MM.1S (cell line): ENCODE results near the gene GOLGA6A.

Source experiments
- DNase-seq: peaks from one replicate; pipeline ENCODE4 v3.0.0-alpha.2; 2015
- H2AFZ ChIP-seq: fragments of 300-600 bp; sonication (generic); 2 replicates; pipeline ENCODE4 v1.6.0; 2016; ENCODE audit warnings: antibody characterized with exemption, low read length
- H3F3A ChIP-seq: fragments of 300-600 bp; sonication (generic); 2 replicates; pipeline ENCODE4 v1.6.1; 2016; ENCODE audit warnings: mild to moderate bottlenecking, antibody characterized with exemption, low read length, moderate library complexity, mixed read lengths; ENCODE audit not compliant: insufficient read depth
- H3K27ac ChIP-seq: fragments of 300-600 bp; sonication (generic); 2 replicates; pipeline ENCODE4 v1.5.1; 2016; ENCODE audit warnings: mild to moderate bottlenecking, low read length
- H3K27me3 ChIP-seq: fragments of 300-600 bp; sonication (generic); replicated peaks from 2 replicates; pipeline ENCODE4 v1.6.0; 2016; ENCODE audit warnings: low read length; ENCODE audit not compliant: insufficient read depth
- H3K36me3 ChIP-seq: fragments of 300-600 bp; sonication (generic); replicated peaks from 2 replicates; pipeline ENCODE4 v1.6.1; 2016; ENCODE audit warnings: mild to moderate bottlenecking, low read length, mixed read lengths; ENCODE audit not compliant: insufficient read depth
- H3K4me1 ChIP-seq: fragments of 300-600 bp; sonication (generic); 2 replicates; pipeline ENCODE4 v1.6.1; 2016; ENCODE audit warnings: low read length, mixed read lengths
- H3K4me2 ChIP-seq: fragments of 300-600 bp; sonication (generic); 2 replicates; pipeline ENCODE4 v1.6.0; 2016; ENCODE audit warnings: low read depth, low read length
- H3K4me3 ChIP-seq: fragments of 300-600 bp; sonication (generic); 2 replicates; pipeline ENCODE4 v1.5.1; 2016; ENCODE audit warnings: low read length, mixed read lengths
- H3K79me2 ChIP-seq: fragments of 300-600 bp; sonication (generic); 2 replicates; pipeline ENCODE4 v1.6.1; 2016; ENCODE audit warnings: mixed run types, low read length, mixed read lengths
- H3K9ac ChIP-seq: fragments of 300-600 bp; sonication (generic); 2 replicates; pipeline ENCODE4 v1.6.1; 2016; ENCODE audit warnings: low read length, mixed read lengths
- H3K9me2 ChIP-seq: fragments of 300-600 bp; sonication (generic); replicated peaks from 2 replicates; pipeline ENCODE4 v1.6.1; 2016; ENCODE audit warnings: mild to moderate bottlenecking, low read length, mixed read lengths; ENCODE audit not compliant: insufficient read depth
- H3K9me3 ChIP-seq: fragments of 300-600 bp; sonication (generic); replicated peaks from 2 replicates; pipeline ENCODE4 v1.6.1; 2016; ENCODE audit warnings: mild to moderate bottlenecking, low read length, mixed read lengths; ENCODE audit not compliant: insufficient read depth
- H4K20me1 ChIP-seq: fragments of 300-600 bp; sonication (generic); 2 replicates; pipeline ENCODE4 v1.6.1; 2016; ENCODE audit warnings: mild to moderate bottlenecking, low read length, moderate library complexity, mixed read lengths; ENCODE audit not compliant: insufficient read depth
- EZH2 ChIP-seq: fragments of 300-600 bp; sonication (generic); optimal IDR thresholded peaks from 2 replicates; pipeline ENCODE3; 2017; ENCODE audit warnings: low read depth, mild to moderate bottlenecking, antibody characterized with exemption, low read length, mixed read lengths
- EZH2phosphoT487 ChIP-seq: fragments of 300-600 bp; sonication (generic); IDR thresholded peaks from 2 replicates; pipeline ENCODE4 v1.6.1; 2018; ENCODE audit warnings: antibody characterized with exemption, low read length
- TF ChIP-seq, protein P1 (sequence below): fragments of 300-600 bp; sonication (generic); IDR thresholded peaks from 2 replicates; pipeline ENCODE4 v1.5.1; 2016; ENCODE audit warnings: antibody characterized with exemption, low read length, mixed read lengths

GOLGA6A gene

DNA sequence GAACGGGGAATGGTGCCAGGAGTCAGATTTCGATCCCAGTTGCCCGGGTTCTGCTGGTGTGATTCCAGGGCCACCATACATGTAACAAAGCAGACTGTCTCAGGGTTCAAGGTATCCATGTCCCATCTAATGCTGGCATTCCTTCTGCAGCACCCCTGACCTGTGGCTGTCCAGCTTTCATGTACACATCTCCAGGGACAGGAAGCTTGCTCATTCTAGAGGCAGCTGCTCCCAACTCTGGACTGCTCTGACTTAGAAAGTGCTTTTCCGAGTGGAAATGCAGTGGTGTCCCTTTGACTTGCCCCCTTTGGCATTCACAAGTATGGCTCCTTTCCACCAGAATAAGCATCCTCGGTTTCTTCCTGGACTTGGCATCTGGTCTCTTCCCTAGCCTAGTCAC lies 56.9 kb downstream of the GOLGA6A start:
- Histone ChIP-seq H3K36me3 (no peaks in the 10 kb centered on the region; the same call in 1 of the 2 replicates), H3K4me2 (no peak overlapping the region)

DNA sequence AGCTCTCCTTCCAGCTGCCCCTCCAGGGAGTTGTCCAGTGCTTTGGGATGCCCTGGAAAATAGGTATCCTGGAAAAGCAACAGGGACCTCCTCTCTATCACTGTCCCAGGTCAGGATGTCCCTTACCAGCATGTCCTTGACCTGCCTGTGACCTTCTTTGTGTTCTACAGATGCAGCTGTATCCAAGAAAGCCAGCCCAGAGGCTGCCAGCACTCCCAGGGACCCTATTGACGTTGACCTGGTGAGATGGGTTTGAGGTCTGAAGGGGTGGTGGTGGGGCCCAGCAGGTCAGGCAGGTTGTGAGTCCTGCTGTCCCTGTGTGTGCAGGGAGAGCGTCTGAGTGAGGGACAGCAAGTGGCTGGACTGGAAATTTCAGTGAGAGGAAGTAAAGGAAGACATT lies 57.7 kb downstream of the GOLGA6A start:
- Histone ChIP-seq H3K36me3 (no peaks in the 10 kb centered on the region; the same call in 1 of the 2 replicates), H2AFZ (no peak overlapping the region), H3K9me2 (no peaks in the 10 kb centered on the region), H3K79me2 (peaks cover 22% of the 10 kb centered on the region), H3K9ac (no peak overlapping the region), H3K4me1 (no peaks in the 10 kb centered on the region), H3F3A (no peaks in the 10 kb centered on the region), H4K20me1 (no peaks in the 10 kb centered on the region), H3K4me2 (no peak overlapping the region), H3K9me3 (no peaks in the 10 kb centered on the region), H3K27me3 (no peaks in the 10 kb centered on the region), H3K27ac (no peak overlapping the region), H3K4me3 (no peak overlapping the region)
- TF ChIP-seq, protein P1, sequence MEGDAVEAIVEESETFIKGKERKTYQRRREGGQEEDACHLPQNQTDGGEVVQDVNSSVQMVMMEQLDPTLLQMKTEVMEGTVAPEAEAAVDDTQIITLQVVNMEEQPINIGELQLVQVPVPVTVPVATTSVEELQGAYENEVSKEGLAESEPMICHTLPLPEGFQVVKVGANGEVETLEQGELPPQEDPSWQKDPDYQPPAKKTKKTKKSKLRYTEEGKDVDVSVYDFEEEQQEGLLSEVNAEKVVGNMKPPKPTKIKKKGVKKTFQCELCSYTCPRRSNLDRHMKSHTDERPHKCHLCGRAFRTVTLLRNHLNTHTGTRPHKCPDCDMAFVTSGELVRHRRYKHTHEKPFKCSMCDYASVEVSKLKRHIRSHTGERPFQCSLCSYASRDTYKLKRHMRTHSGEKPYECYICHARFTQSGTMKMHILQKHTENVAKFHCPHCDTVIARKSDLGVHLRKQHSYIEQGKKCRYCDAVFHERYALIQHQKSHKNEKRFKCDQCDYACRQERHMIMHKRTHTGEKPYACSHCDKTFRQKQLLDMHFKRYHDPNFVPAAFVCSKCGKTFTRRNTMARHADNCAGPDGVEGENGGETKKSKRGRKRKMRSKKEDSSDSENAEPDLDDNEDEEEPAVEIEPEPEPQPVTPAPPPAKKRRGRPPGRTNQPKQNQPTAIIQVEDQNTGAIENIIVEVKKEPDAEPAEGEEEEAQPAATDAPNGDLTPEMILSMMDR: no peak
- no peak for TF ChIP-seq EZH2
- TF ChIP-seq EZH2phosphoT487: no peak
- DNase-seq: no peak

More for the DNA sequence above, 56.9 kb downstream of the GOLGA6A start:
- Histone ChIP-seq H3K79me2 (peaks cover 16% of the 10 kb centered on the region), H3K9me3 (no peaks in the 10 kb centered on the region), H2AFZ (no peak overlapping the region), H3K27ac (no peak overlapping the region), H3K4me3 (no peak overlapping the region), H3K27me3 (no peaks in the 10 kb centered on the region), H3K9ac (no peak overlapping the region), H3K4me1 (no peaks in the 10 kb centered on the region), H3K9me2 (no peaks in the 10 kb centered on the region), H4K20me1 (no peaks in the 10 kb centered on the region), H3F3A (no peaks in the 10 kb centered on the region)
- TF ChIP-seq EZH2phosphoT487 (no peak), EZH2 (no peak)
- TF ChIP-seq, protein P1: no peak
- no peak for DNase-seq

DNA sequence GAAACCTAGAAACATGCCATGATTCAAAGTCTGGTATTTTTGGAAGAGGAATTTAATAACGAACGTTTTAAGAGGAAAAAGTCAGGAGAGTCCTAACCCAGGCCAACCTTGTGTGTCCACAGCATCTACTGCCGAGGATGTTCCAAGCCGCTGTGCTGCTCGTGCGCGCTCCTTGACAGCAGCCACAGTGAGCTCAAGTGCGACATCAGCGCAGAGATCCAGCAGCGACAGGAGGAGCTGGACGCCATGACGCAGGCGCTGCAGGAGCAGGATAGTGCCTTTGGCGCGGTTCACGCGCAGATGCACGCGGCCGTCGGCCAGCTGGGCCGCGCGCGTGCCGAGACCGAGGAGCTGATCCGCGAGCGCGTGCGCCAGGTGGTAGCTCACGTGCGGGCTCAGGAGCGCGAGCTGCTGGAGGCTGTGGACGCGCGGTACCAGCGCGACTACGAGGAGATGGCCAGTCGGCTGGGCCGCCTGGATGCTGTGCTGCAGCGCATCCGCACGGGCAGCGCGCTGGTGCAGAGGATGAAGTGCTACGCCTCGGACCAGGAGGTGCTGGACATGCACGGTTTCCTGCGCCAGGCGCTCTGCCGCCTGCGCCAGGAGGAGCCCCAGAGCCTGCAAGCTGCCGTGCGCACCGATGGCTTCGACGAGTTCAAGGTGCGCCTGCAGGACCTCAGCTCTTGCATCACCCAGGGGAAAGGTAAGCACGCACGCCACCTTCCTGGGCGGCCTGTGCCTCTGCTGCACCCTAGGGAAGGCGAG lies 59.5 kb downstream of the GOLGA6A start:
- H3K4me2 ChIP-seq: no peak overlapping the region
- TF ChIP-seq EZH2phosphoT487: no peak
- TF ChIP-seq, protein P1: no peak
- no peak for TF ChIP-seq EZH2

More for the DNA sequence above, 59.5 kb downstream of the GOLGA6A start:
- Histone ChIP-seq H3K27ac (no peak overlapping the region), H3K9me3 (no peaks in the 10 kb centered on the region), H2AFZ (no peak overlapping the region), H3K9me2 (no peaks in the 10 kb centered on the region), H3K4me3 (no peak overlapping the region), H3F3A (no peaks in the 10 kb centered on the region), H3K4me1 (no peaks in the 10 kb centered on the region), H3K36me3 (no peaks in the 10 kb centered on the region; the same call in 1 of the 2 replicates), H3K9ac (no peak overlapping the region), H4K20me1 (no peaks in the 10 kb centered on the region), H3K79me2 (peaks cover 34% of the 10 kb centered on the region), H3K27me3 (no peaks in the 10 kb centered on the region)
- DNase-seq: no peak
